Suprapubic skin (tissue), 4 donors: ENCODE data around the gene SLC16A9.

Experiments used
- POLR2A ChIP-seq, 2 donors: fragments of 450-650 bp; IDR thresholded peaks; one replicate each; pipeline ENCODE4 v1.6.1; 2017; ENCODE audit warnings: antibody characterized with exemption in 2 of 2, mild to moderate bottlenecking in 2 of 2, moderate library complexity in 2 of 2
- POLR2AphosphoS5 ChIP-seq, 3 donors: sonication (generic); formaldehyde crosslinking; IDR thresholded peaks; one replicate each; pipeline ENCODE4 v1.6.1; 2017; ENCODE audit warnings: antibody characterized with exemption in 3 of 3
- TF ChIP-seq, protein P1 (sequence below), 2 donors: fragments of 200-600 bp in 1 of 2; fragments of 450-650 bp in 1 of 2; sonication (generic) in 1 of 2; IDR thresholded peaks; one replicate each; pipeline ENCODE4 v1.5.1; 2016 to 2019; ENCODE audit warnings: antibody characterized with exemption in 2 of 2, mild to moderate bottlenecking in 1 of 2, moderate library complexity in 1 of 2

DNA sequence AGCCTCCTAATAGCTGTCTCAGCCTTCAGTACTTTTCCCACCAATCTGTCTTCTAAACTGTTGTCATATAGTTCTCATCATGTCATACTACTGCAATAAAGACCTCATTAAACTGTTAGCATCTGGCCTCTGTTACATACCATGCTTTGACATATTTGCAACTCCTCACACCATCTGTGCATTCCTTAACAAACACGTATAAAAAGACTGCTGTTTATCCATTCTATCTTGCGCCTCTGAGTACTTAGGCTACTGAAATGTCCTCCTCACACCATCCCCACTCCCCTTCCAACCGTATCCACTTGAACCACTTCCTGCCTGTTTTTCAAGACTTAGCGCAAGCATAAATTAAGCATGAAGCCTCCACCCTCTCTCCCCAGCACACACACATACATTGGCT, 41.6 kb downstream of the SLC16A9 start:
- TF ChIP-seq, protein P1, sequence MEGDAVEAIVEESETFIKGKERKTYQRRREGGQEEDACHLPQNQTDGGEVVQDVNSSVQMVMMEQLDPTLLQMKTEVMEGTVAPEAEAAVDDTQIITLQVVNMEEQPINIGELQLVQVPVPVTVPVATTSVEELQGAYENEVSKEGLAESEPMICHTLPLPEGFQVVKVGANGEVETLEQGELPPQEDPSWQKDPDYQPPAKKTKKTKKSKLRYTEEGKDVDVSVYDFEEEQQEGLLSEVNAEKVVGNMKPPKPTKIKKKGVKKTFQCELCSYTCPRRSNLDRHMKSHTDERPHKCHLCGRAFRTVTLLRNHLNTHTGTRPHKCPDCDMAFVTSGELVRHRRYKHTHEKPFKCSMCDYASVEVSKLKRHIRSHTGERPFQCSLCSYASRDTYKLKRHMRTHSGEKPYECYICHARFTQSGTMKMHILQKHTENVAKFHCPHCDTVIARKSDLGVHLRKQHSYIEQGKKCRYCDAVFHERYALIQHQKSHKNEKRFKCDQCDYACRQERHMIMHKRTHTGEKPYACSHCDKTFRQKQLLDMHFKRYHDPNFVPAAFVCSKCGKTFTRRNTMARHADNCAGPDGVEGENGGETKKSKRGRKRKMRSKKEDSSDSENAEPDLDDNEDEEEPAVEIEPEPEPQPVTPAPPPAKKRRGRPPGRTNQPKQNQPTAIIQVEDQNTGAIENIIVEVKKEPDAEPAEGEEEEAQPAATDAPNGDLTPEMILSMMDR (IDR thresholded peaks at IDR 0.05): no peak
- TF ChIP-seq POLR2A (IDR thresholded peaks at IDR 0.05) (no peak), POLR2AphosphoS5 (IDR thresholded peaks at IDR 0.05) (no peak)
